Esophagus muscularis mucosa (tissue), 3 donors: ENCODE measurements around the gene APH1B.

Experiments used
- POLR2AphosphoS5 ChIP-seq, 2 donors: sonication (generic); formaldehyde crosslinking; IDR thresholded peaks; one replicate each; pipeline ENCODE4 v1.6.1; 2017; ENCODE audit warnings: antibody characterized with exemption in 2 of 2
- TF ChIP-seq, protein P1 (sequence below), 3 experiments: fragments of 200-600 bp in 2 of 3; fragments of 450-650 bp in 1 of 3; sonication (generic) in 2 of 3; IDR thresholded peaks; one replicate each; pipeline ENCODE4 v1.5.1; 2017 to 2019; ENCODE audit warnings: antibody characterized with exemption in 3 of 3, mild to moderate bottlenecking in 2 of 3, moderate library complexity in 1 of 3

- TF ChIP-seq POLR2AphosphoS5 (IDR thresholded peaks at IDR 0.05) = no peak
- TF ChIP-seq, protein P1, sequence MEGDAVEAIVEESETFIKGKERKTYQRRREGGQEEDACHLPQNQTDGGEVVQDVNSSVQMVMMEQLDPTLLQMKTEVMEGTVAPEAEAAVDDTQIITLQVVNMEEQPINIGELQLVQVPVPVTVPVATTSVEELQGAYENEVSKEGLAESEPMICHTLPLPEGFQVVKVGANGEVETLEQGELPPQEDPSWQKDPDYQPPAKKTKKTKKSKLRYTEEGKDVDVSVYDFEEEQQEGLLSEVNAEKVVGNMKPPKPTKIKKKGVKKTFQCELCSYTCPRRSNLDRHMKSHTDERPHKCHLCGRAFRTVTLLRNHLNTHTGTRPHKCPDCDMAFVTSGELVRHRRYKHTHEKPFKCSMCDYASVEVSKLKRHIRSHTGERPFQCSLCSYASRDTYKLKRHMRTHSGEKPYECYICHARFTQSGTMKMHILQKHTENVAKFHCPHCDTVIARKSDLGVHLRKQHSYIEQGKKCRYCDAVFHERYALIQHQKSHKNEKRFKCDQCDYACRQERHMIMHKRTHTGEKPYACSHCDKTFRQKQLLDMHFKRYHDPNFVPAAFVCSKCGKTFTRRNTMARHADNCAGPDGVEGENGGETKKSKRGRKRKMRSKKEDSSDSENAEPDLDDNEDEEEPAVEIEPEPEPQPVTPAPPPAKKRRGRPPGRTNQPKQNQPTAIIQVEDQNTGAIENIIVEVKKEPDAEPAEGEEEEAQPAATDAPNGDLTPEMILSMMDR (IDR thresholded peaks at IDR 0.05) = no peak
Observed at GRCh38 chr15:63357061-63357460, 79.7 kb downstream of the APH1B start.
